OCI-LY1 (cell line): ENCODE data around the gene TBCD.

Source experiments
- CTCF ChIP-seq: fragments of 200-600 bp; sonication (generic), shearing (Covaris generic); IDR thresholded peaks from 2 replicates; pipeline ENCODE4 v1.5.1; 2017; ENCODE audit warnings: mild to moderate bottlenecking, antibody characterized with exemption, low read length, moderate library complexity, mixed read lengths
- EZH2 ChIP-seq: fragments of 200-600 bp; sonication (generic), shearing (Covaris generic); IDR thresholded peaks from 2 replicates; pipeline ENCODE4 v1.8.0; 2017; ENCODE audit warnings: borderline replicate concordance, mixed run types, mild to moderate bottlenecking, antibody characterized with exemption, low read length, moderate library complexity, mixed read lengths

- TF ChIP-seq CTCF (no peak), EZH2 (no peak)
These were observed 241.1 kb downstream of the TBCD start for GRCh38 chr17:82993005-82993404.
